ENCODE results near the gene C1orf185.
A peak's percentile ranks its signal among the peaks of the same experiment; 100 is the strongest.

The C1orf185 gene

DNA sequence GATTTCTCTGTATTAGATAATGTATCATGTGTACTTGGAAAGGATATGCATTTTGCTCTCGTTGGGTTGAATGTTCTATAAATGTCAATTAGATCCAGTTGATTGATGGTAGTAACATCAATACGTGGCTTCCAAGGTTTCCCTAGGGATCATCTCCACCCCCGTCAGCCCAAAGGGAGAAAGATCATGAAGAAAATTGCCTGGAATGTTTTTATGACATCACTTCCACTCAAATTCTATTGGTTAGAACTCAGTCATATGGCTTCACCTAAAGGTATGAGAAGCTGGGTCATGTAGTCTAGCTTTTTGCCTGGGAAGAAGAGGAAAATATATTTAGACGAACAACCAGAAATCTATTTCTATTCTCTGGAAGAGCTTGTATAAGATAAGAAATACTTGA, at the start of gene C1orf185:
Gene C1orf185 (plus strand): TSS at position 253 of the 400 bp plus-strand sequence. CDS start 6 bp downstream, at position 259.
- H3K27ac ChIP-seq: no peak within 1 kb of the TSS
- DNase-seq: no peak
- no peaks in the 10 kb centered on the region for H3K27me3 ChIP-seq (replicated peaks)
- H3K36me3 ChIP-seq (replicated peaks): no peaks in the 10 kb centered on the region
- no peak within 1 kb of the TSS for H3K4me3 ChIP-seq (ENCODE audit: low read depth, low read length)
- TF ChIP-seq, protein P1, sequence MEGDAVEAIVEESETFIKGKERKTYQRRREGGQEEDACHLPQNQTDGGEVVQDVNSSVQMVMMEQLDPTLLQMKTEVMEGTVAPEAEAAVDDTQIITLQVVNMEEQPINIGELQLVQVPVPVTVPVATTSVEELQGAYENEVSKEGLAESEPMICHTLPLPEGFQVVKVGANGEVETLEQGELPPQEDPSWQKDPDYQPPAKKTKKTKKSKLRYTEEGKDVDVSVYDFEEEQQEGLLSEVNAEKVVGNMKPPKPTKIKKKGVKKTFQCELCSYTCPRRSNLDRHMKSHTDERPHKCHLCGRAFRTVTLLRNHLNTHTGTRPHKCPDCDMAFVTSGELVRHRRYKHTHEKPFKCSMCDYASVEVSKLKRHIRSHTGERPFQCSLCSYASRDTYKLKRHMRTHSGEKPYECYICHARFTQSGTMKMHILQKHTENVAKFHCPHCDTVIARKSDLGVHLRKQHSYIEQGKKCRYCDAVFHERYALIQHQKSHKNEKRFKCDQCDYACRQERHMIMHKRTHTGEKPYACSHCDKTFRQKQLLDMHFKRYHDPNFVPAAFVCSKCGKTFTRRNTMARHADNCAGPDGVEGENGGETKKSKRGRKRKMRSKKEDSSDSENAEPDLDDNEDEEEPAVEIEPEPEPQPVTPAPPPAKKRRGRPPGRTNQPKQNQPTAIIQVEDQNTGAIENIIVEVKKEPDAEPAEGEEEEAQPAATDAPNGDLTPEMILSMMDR (IDR thresholded peaks at IDR 0.05; ENCODE audit: low read depth, low read length, missing control alignments): no peak
- in situ Hi-C loops (cut with HindIII; ENCODE audit: low pct_ligation_motif_present, low sequenced_read_pairs): no loop called here

DNA sequence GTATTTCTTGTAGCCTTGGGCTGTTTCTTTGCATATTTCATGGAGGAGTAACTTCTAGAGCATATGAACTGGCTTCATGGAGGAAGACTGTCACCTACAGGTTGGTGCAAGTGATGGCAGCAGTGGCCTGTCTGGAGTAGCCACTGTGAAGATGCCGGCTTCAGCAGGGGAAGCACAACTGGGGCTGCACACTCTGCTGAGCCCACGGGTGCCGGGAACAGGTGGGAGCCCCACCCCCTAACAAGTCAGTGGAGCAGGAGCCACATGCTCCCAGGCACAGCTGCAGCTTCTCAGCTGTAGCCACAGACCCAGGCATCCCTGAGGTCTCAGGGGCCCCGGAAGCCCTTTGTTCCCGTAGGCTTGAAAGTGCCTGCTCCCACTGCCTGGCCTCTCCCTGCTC, 43.2 kb upstream of the C1orf185 start:
- DNase-seq: peak; percentile 13
- no peaks in the 10 kb centered on the region for H3K27me3 ChIP-seq (replicated peaks)
- no peak overlapping the region for H3K4me3 ChIP-seq (ENCODE audit: low read depth, low read length)
- no peak overlapping the region for H3K27ac ChIP-seq
- TF ChIP-seq, protein P1 (IDR thresholded peaks at IDR 0.05; ENCODE audit: low read depth, low read length, missing control alignments): peak; percentile 70
- no peaks in the 10 kb centered on the region for H3K36me3 ChIP-seq (replicated peaks)
- in situ Hi-C loops (cut with HindIII; ENCODE audit: low pct_ligation_motif_present, low sequenced_read_pairs): no loop called here

DNA sequence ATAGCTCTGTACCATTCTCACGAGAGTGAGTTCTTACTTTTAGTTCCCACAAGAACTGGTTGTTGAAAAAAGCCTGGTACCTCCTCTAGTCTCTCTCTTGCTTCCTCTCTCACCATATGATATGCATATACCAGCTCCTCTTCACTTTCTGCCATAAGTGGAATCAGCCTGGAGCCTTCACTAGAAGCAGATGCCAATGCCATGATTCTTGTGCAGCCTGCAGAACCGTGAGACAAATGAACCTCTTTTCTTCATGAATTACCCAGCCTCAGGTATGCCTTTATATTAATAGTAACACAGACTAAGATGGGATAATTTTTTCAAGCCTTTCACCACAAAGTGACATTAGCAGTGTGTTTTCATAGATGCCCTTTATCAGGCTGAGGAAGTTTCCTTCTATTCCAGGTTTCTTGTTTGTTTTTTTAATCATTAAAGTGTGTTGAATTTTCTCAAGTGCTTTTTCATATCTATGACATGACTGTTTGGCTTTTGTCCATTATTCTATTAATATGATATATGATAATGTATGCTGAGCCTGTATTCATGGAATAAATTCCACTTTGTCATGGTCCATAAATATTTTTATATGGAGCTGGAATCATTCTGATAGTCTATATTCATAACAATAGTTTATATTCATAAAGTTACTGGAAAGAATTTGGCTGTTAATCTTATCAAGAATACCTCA, 40.7 kb upstream of the C1orf185 start:
- no peak overlapping the region for H3K27ac ChIP-seq
- no peaks in the 10 kb centered on the region for H3K27me3 ChIP-seq (replicated peaks)
- peak; percentile 12 for DNase-seq
- H3K4me3 ChIP-seq (ENCODE audit: low read depth, low read length): no peak overlapping the region
- no peaks in the 10 kb centered on the region for H3K36me3 ChIP-seq (replicated peaks)
- TF ChIP-seq, protein P1 (IDR thresholded peaks at IDR 0.05; ENCODE audit: low read depth, low read length, missing control alignments): no peak
- in situ Hi-C loops (cut with HindIII; ENCODE audit: low pct_ligation_motif_present, low sequenced_read_pairs): no loop called here

GRCh38 chr1:51063121-51063520, 38.9 kb upstream of the C1orf185 start:
- peak; percentile 90 for DNase-seq
- Histone ChIP-seq H3K27me3 (replicated peaks) (no peaks in the 10 kb centered on the region), H3K4me3 (ENCODE audit: low read depth, low read length) (no peak overlapping the region), H3K27ac (peak overlapping the region; percentile 77), H3K36me3 (replicated peaks) (no peaks in the 10 kb centered on the region)
- in situ Hi-C loops (cut with HindIII; ENCODE audit: low pct_ligation_motif_present, low sequenced_read_pairs): no loop called here
- TF ChIP-seq, protein P1 (IDR thresholded peaks at IDR 0.05; ENCODE audit: low read depth, low read length, missing control alignments): no peak

DNA sequence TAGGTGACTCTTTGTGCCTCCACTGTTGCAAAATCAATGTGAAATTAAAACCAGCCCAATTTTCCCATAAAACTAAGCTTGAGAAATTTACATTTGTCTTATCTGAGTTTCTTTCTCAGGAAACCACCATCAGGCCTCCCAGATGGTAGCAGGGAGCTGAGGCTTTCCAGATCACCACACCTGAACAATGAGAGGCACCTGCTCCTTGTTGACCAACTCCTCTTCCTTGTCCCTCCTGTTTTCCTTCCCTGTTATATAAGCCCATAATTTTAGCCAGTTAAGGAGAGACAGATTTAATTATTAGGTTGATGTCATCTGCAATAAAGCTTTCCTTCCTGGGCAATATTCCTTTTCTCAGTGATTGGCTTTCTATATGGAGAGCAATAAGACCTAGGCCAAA, 32.0 kb upstream of the C1orf185 start:
- H3K27me3 ChIP-seq (replicated peaks): no peaks in the 10 kb centered on the region
- in situ Hi-C loops (cut with HindIII; ENCODE audit: low pct_ligation_motif_present, low sequenced_read_pairs): no loop called here
- TF ChIP-seq, protein P1 (IDR thresholded peaks at IDR 0.05; ENCODE audit: low read depth, low read length, missing control alignments): no peak
- H3K27ac ChIP-seq: no peak overlapping the region
- H3K4me3 ChIP-seq (ENCODE audit: low read depth, low read length): no peak overlapping the region
- DNase-seq: no peak
- H3K36me3 ChIP-seq (replicated peaks): no peaks in the 10 kb centered on the region

- in situ Hi-C loops (cut with HindIII; ENCODE audit: low pct_ligation_motif_present, low sequenced_read_pairs): no loop called here
- Histone ChIP-seq H3K36me3 (replicated peaks) (no peaks in the 10 kb centered on the region), H3K27me3 (replicated peaks) (no peaks in the 10 kb centered on the region), H3K4me3 (ENCODE audit: low read depth, low read length) (no peak overlapping the region), H3K27ac (peak overlapping the region; percentile 19)
- DNase-seq: no peak
- TF ChIP-seq, protein P1 (IDR thresholded peaks at IDR 0.05; ENCODE audit: low read depth, low read length, missing control alignments): no peak
These were observed 31.4 kb upstream of the C1orf185 start for GRCh38 chr1:51070640-51071039.

All from brain microvascular endothelial cell (primary cell).